Thymus (tissue), 11 donors: ENCODE results near the gene PPM1L. TPM values are rescaled to one million over a fixed set of nuclear protein-coding genes. Genes with fewer than 3 reads are reported as not detected.
A peak's percentile ranks its signal among the peaks of the same experiment; 100 is the strongest.

Source experiments
- DNase-seq, 9 donors: peaks; one replicate each; pipeline ENCODE4 v3.0.0-alpha.2; 2013; ENCODE audit warnings: low spot score in 9 of 9, low read depth in 6 of 9, missing footprints in 1 of 9
- H3K27ac ChIP-seq, 2 donors: one replicate each; pipeline ENCODE4 v1.5.1; 2013; ENCODE audit warnings: control low read depth in 1 of 2, low read depth in 1 of 2, low read length in 1 of 2, mild to moderate bottlenecking in 1 of 2, moderate library complexity in 1 of 2
- H3K27me3 ChIP-seq, 2 donors: one replicate each; pipeline ENCODE4 v1.5.1; 2013; ENCODE audit warnings: low read length in 1 of 2; ENCODE audit not compliant: control insufficient read depth in 2 of 2, insufficient read depth in 1 of 2
- H3K36me3 ChIP-seq, 2 donors: one replicate each; pipeline ENCODE4 v1.5.1; 2013; ENCODE audit warnings: low read length in 1 of 2, mild to moderate bottlenecking in 1 of 2, moderate library complexity in 1 of 2; ENCODE audit not compliant: control insufficient read depth in 2 of 2, insufficient read depth in 2 of 2
- H3K4me1 ChIP-seq, 2 donors: one replicate each; pipeline ENCODE4 v1.5.1; 2013; ENCODE audit warnings: low read length in 2 of 2; ENCODE audit not compliant: control insufficient read depth in 2 of 2, insufficient read depth in 2 of 2
- H3K4me3 ChIP-seq, 2 donors: one replicate each; pipeline ENCODE4 v1.5.1; 2013; ENCODE audit warnings: low read length in 2 of 2, control low read depth in 1 of 2, mild to moderate bottlenecking in 1 of 2
- H3K9me3 ChIP-seq, 2 donors: one replicate each; pipeline ENCODE4 v1.5.1; 2013; ENCODE audit warnings: low read length in 1 of 2, mild to moderate bottlenecking in 1 of 2; ENCODE audit not compliant: control insufficient read depth in 2 of 2, insufficient read depth in 1 of 2
- WGBS: extraction: QIAGEN DNeasy Blood & Tissue Kit; methylation state at CpG from one replicate; pipeline ENCODE4 v1.1.7; 2013; 5-methylcytosine and 5-hydroxymethylcytosine counted together
- polyA plus RNA-seq: library from polyadenylated mRNA; stranded (reverse); fragments of 200-250 nt; gene quantifications from one replicate; pipeline ENCODE4 v1.2.3, GENCODE V29; 2013
- total RNA-seq: library from RNA; stranded (reverse); fragments of 120-200 nt; gene quantifications from one replicate; pipeline ENCODE4 v1.2.4, GENCODE V29; 2013
- donor health status: healthy.

Gene PPM1L
- total and polyA plus RNA-seq, 2 donors, result 3.3 to 4.7 TPM

- H3K9me3 ChIP-seq, result no peaks in the 10 kb centered on the region
- 97% methylated on average over 3 of the region's 3 CpGs for WGBS
- H3K27ac ChIP-seq, result no peak overlapping the region
- no peaks in the 10 kb centered on the region for H3K4me1 ChIP-seq
- DNase-seq, result no peak
- no peaks in the 10 kb centered on the region for H3K27me3 ChIP-seq
- H3K4me3 ChIP-seq, result no peak overlapping the region
- H3K36me3 ChIP-seq, result no peaks in the 10 kb centered on the region
Measured at GRCh38 chr3:160916472-160916871, 160.4 kb downstream of the PPM1L start.

GRCh38 chr3:160919942-160920341 is 163.9 kb downstream of the PPM1L start:
- H3K27ac ChIP-seq, result no peak overlapping the region
- no peak overlapping the region for H3K4me3 ChIP-seq
- WGBS, result 93% methylated on average over 2 of the region's 2 CpGs
- H3K4me1 ChIP-seq, result no peaks in the 10 kb centered on the region
- H3K36me3 ChIP-seq, result no peaks in the 10 kb centered on the region
- no peak for DNase-seq
- H3K27me3 ChIP-seq, result no peaks in the 10 kb centered on the region
- no peaks in the 10 kb centered on the region for H3K9me3 ChIP-seq

- Histone ChIP-seq H3K36me3 (no peaks in the 10 kb centered on the region), H3K4me1 (no peaks in the 10 kb centered on the region), H3K9me3 (no peaks in the 10 kb centered on the region), H3K27ac (no peak overlapping the region), H3K27me3 (no peaks in the 10 kb centered on the region), H3K4me3 (no peak overlapping the region)
- 61% methylated on average over 4 of the region's 4 CpGs for WGBS
- DNase-seq, result no peak
Measured at GRCh38 chr3:160921020-160921635, 165.1 kb downstream of the PPM1L start.

- H3K36me3 ChIP-seq, result no peaks in the 10 kb centered on the region
- WGBS, result 96% methylated on average over 1 of the region's 1 CpG
- H3K4me3 ChIP-seq, result no peak overlapping the region
- no peaks in the 10 kb centered on the region for H3K9me3 ChIP-seq
- DNase-seq, result no peak
- H3K4me1 ChIP-seq, result no peaks in the 10 kb centered on the region
- H3K27me3 ChIP-seq, result no peaks in the 10 kb centered on the region
- no peak overlapping the region for H3K27ac ChIP-seq
Measured at GRCh38 chr3:160924776-160925175, 168.7 kb downstream of the PPM1L start.

- Histone ChIP-seq H3K27me3 (no peaks in the 10 kb centered on the region), H3K4me3 (no peak overlapping the region), H3K4me1 (no peaks in the 10 kb centered on the region), H3K36me3 (no peaks in the 10 kb centered on the region), H3K9me3 (no peaks in the 10 kb centered on the region), H3K27ac (no peak overlapping the region)
- no peak for DNase-seq
- WGBS, result 79% methylated on average over 10 of the region's 10 CpGs
Measured at GRCh38 chr3:160927620-160928019, 171.6 kb downstream of the PPM1L start.

GRCh38 chr3:160928183-160928726 is 172.2 kb downstream of the PPM1L start:
- 87% methylated on average over 5 of the region's 5 CpGs for WGBS

GRCh38 chr3:160929595-160929994 is 173.6 kb downstream of the PPM1L start:
- DNase-seq, result no peak
- H3K9me3 ChIP-seq, result no peaks in the 10 kb centered on the region
- no peaks in the 10 kb centered on the region for H3K36me3 ChIP-seq
- H3K4me3 ChIP-seq, result no peak overlapping the region
- no peaks in the 10 kb centered on the region for H3K27me3 ChIP-seq
- WGBS, result 93% methylated on average over 2 of the region's 2 CpGs
- no peaks in the 10 kb centered on the region for H3K4me1 ChIP-seq
- no peak overlapping the region for H3K27ac ChIP-seq

More at GRCh38 chr3:160928183-160928726, 172.2 kb downstream of the PPM1L start:
- no peaks in the 10 kb centered on the region for H3K27me3 ChIP-seq
- no peaks in the 10 kb centered on the region for H3K9me3 ChIP-seq
- H3K27ac ChIP-seq, result no peak overlapping the region
- no peaks in the 10 kb centered on the region for H3K4me1 ChIP-seq
- no peak overlapping the region for H3K4me3 ChIP-seq
- peak in 3 of 9 donors; percentile 4 to 51 (median 31) for DNase-seq
- H3K36me3 ChIP-seq, result no peaks in the 10 kb centered on the region

- DNase-seq, result no peak
- no peak overlapping the region for H3K4me3 ChIP-seq
Measured at GRCh38 chr3:160931474-160931873, 175.4 kb downstream of the PPM1L start.

GRCh38 chr3:160935413-160936095 is 179.5 kb downstream of the PPM1L start:
- DNase-seq, result no peak
- Histone ChIP-seq H3K4me1 (no peaks in the 10 kb centered on the region), H3K4me3 (no peak overlapping the region), H3K27me3 (no peaks in the 10 kb centered on the region), H3K27ac (no peak overlapping the region), H3K36me3 (no peaks in the 10 kb centered on the region), H3K9me3 (peaks cover 1 to 4% of the 10 kb centered on the region in 2 donors)
- WGBS, result 96% methylated on average over 6 of the region's 6 CpGs

More at GRCh38 chr3:160931474-160931873, 175.4 kb downstream of the PPM1L start:
- H3K36me3 ChIP-seq, result no peaks in the 10 kb centered on the region
- no peak overlapping the region for H3K27ac ChIP-seq
- H3K4me1 ChIP-seq, result no peaks in the 10 kb centered on the region
- no peaks in the 10 kb centered on the region for H3K9me3 ChIP-seq
- H3K27me3 ChIP-seq, result no peaks in the 10 kb centered on the region
